Urothelium cell line (cell line): Measurements from ENCODE around the gene UGT1A5.

ENCODE experiments used
- DNase-seq: peaks from one replicate; pipeline ENCODE4 v3.0.0; 2011; ENCODE audit warnings: low spot score, mixed read lengths
- FAIRE-seq: peaks from 2 replicates; lab custom pipeline; 2011; peaks lifted over from hg19 to GRCh38; lab: Jason Lieb, UNC

UGT1A5 gene

DNA sequence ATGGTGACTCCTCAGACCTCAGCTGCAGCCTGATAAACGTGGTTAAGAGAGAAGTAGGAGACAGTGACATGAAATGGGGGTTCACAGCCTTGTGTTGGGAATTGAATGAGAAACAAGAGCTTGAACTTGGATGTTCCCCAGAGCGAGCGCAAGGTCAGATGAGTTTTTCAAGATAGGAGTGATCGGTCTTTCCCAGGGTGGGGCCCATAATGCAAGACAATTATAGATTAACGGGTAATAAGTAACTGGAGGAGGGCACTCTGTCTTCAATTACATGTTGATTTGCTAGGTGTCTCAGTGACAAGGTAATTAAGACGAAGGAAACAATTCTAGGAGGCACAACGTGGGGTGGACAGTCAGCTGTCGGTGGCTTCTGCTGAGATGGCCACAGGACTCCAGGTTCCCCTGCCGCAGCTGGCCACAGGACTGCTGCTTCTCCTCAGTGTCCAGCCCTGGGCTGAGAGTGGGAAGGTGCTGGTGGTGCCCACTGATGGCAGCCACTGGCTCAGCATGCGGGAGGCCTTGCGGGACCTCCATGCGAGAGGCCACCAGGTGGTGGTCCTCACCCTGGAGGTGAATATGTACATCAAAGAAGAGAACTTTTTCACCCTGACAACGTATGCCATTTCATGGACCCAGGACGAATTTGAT lies at the start of gene UGT1A5:
UGT1A5 (plus strand) TSS at position 297 of the 651 bp plus-strand sequence; CDS start at position 382, 85 bp downstream.
- DNase-seq (no peak), FAIRE-seq (no peak)

- DNase-seq = no peak
- no peak for FAIRE-seq
Observed at GRCh38 chr2:233663911-233664310, 48.8 kb upstream of the UGT1A5 start.

DNA sequence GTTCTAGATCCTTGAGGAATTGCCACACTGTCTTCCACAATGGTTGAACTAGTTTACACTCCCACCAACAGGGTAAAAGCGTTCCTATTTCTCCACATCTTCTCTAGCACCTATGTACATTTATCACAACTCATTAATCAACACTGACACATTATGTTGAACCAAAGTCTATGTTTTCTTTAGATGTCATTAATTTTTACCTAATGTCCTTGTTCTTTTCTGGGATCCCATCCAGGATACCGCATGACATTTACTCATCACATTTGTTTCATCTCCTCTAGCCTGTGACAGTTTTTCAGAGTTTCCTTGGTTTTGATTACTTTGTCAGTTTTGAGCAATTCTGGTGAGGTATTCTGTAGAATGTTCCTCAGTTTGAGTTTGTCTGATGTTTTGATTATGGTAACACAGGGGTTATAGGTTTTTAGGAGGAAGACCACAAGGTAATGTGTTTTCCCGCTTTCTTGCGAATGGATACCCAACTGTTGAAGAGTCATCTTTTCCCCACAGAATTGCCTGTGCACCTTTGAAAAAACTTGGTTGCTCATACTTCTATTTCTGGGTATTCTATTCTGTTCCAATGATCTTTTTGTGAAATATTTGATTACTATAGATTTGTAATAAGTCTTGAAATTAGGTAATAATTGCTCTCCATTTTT lies 44.0 kb upstream of the UGT1A5 start:
- FAIRE-seq = no peak
- DNase-seq = no peak

DNA sequence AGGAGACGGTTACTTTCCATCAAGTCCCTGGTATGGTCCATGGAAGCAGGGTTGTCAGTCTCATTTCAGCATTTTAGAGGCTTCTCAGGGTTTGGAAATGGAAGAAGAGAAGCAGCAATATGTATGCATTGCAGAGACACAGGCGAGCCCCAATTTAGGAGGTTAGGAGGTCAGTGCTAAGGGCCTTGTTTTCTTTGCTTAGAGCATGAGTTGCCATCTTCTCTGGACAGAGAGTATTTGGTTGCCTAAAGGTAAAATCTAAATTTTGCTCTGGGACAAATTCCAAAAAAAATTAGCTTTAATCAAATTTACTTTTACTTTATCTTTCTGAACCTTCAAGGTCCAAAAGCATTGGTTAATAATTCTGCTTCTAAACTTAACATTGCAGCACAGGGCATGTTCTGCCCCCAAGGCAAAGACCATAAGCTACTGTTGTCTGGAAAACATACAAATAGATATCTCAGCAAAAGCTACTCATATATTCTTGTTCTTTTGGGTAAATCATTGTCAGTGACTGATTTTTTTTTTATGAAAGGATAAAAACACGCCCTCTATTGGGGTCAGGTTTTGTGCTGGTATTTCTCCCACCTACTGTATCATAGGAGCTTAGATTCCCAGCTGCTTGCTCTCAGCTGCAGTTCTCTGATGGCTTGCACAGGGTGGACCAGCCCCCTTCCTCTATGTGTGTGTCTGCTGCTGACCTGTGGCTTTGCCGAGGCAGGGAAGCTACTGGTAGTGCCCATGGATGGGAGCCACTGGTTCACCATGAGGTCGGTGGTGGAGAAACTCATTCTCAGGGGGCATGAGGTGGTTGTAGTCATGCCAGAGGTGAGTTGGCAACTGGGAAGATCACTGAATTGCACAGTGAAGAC lies 41.2 kb upstream of the UGT1A5 start, which contains the start of gene UGT1A9:
UGT1A9 (plus strand) TSS at position 609 of the 872 bp plus-strand sequence; CDS start at position 646, 37 bp downstream.
- FAIRE-seq = no peak
- no peak for DNase-seq

DNA sequence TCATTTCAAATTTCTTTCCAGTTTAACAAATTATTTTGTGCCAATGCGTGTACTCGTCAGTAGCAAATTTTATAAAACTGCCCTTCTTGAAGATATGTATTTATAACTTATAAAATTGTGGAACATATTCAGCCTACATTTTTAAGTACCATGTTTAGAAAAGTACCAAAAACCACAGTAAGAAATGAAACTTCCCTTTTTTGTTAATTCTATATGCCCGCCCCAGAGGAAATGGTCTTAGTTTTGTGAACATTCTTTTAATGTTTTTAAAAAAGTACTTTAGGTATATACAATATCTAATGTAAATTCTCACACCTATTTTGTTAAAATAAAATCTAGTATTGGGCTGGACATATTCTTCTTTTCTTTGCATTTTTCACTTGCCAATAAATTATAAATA lies 39.8 kb upstream of the UGT1A5 start:
- FAIRE-seq = no peak
- DNase-seq = no peak

GRCh38 chr2:233673896-233674295 lies 38.8 kb upstream of the UGT1A5 start:
- DNase-seq (no peak), FAIRE-seq (no peak)

DNA sequence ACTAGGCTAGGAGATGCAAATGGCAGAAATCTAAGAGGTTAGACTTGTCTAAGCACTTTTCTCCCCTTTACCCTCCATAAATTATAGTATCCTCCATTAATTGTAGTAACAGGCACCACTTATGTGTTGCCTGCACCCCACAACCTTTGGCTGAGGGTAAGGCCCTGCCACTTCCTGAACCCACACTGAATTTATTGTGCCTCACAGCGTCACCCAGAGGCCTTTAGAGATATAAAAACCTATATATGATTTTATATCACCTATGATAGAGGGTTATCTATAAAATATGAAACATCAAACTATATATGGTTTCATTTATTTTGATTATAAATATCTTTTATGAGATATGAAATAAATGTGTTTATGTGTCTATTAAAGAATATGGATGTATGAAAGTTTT lies 38.4 kb upstream of the UGT1A5 start:
- DNase-seq (no peak), FAIRE-seq (no peak)

DNA sequence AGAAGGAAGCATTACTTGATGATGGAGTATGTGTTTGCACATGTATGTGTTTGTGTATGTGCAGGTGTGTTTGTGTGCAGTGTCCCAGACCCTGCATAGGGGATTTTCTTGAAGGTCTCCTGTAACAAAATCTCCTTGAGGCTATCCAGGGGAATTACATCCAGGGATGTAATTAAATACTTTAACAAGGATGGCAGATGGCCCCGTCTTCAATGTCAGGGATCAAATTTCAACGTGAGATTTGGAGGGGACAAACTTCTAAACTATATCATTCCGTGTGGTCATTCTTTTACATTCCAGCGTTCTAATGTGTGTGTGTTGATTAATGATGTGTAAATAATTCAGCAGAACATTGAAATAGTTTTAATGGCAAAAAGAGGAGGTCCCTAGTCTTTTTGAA lies 37.7 kb upstream of the UGT1A5 start:
- FAIRE-seq = no peak
- DNase-seq = no peak

DNA sequence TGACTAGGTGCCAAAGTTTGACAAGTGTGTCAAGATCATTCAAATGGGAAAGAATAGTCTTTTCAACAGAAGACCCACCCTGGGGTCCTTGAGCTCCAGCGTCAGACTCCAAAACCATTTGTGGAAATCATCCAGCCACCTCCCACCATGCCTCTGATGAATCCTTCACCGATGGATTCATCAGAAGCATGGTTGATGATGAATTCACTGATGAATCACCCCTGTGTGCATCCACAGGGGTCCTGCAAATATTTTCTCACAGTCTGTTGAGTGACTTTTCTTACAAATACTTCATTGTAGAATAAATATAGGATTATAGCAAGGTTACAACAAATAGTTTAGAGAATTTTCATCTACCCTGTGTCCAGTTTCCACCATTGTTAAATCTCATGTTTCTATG lies 36.7 kb upstream of the UGT1A5 start:
- FAIRE-seq (no peak), DNase-seq (no peak)

GRCh38 chr2:233679196-233679595 lies 33.5 kb upstream of the UGT1A5 start:
- DNase-seq = no peak
- no peak for FAIRE-seq

- no peak for DNase-seq
- no peak for FAIRE-seq
Observed at GRCh38 chr2:233680361-233681045, 32.2 kb upstream of the UGT1A5 start.

GRCh38 chr2:233681521-233682099 lies 31.1 kb upstream of the UGT1A5 start, which contains the start of gene UGT1A7:
Gene UGT1A7, plus strand, starts transcription at chr2:233681901. Its CDS starts 37 bp downstream, at chr2:233681938.
- FAIRE-seq (no peak), DNase-seq (no peak)

- DNase-seq = no peak
Observed at GRCh38 chr2:233684640-233685039, 28.1 kb upstream of the UGT1A5 start.

DNA sequence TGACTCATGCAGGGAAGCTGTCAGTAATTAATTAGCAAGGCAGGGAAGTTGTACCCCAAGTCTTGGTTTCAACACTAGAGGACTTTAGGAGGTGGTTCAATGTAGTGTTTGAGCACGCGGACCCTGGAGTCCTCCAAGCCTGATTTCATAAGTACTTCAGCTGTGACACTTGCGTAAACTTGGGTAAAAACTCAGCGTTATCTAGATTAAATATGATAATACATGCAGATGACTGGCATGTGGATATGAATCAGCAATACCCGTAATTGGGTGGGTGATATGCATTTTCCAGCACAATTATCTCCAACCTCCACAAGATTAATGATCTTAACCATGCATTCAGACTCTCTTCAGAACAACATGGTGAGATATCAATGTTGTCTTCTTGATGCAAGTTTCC lies 25.8 kb upstream of the UGT1A5 start:
- FAIRE-seq = no peak
- DNase-seq = no peak

More at GRCh38 chr2:233684640-233685039, 28.1 kb upstream of the UGT1A5 start:
- FAIRE-seq = no peak

- DNase-seq (no peak), FAIRE-seq (no peak)
Observed at GRCh38 chr2:233688341-233688740, 24.4 kb upstream of the UGT1A5 start.

- FAIRE-seq = no peak
- no peak for DNase-seq
Observed at GRCh38 chr2:233689031-233689430, 23.7 kb upstream of the UGT1A5 start.

GRCh38 chr2:233689501-233689900 lies 23.2 kb upstream of the UGT1A5 start:
- FAIRE-seq (no peak), DNase-seq (no peak)

- no peak for DNase-seq
- FAIRE-seq = no peak
Observed at GRCh38 chr2:233690444-233690843, 22.3 kb upstream of the UGT1A5 start.

GRCh38 chr2:233691443-233692433 lies 21.0 kb upstream of the UGT1A5 start:
- no peak for DNase-seq
- FAIRE-seq = no peak
